ENCODE measurements around the gene SPOCK1. TPM values are rescaled to one million over a fixed set of nuclear protein-coding genes. Genes with fewer than 3 reads are reported as not detected.

The SPOCK1 gene
- total RNA-seq, 4 donors from 2014 or later: 22.7 to 117 (median 41.8) TPM

DNA sequence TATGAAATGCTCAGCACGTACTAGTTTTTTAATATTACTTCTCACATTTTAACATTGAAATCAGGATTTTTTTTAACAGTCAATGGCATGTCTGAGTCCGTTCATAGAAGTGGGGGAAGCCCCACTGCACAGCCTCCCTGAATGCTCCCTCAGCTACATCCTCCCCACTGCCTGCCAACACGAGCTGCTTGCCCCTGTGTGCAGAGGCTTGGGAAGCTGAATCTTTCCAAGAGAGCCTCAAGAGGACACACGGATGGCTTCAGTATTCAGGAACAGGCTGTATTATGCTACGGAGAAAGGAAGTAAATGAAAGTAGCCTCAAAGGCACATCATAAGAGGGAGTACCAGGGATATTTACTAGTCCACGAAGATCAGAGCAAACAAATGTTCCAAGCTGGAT lies 248.7 kb downstream of the SPOCK1 start:
- DNase-seq (ENCODE audit: low spot score) (no peak), ATAC-seq (ENCODE audit: low FRiP score) (no peak)
- TF ChIP-seq, protein P1, sequence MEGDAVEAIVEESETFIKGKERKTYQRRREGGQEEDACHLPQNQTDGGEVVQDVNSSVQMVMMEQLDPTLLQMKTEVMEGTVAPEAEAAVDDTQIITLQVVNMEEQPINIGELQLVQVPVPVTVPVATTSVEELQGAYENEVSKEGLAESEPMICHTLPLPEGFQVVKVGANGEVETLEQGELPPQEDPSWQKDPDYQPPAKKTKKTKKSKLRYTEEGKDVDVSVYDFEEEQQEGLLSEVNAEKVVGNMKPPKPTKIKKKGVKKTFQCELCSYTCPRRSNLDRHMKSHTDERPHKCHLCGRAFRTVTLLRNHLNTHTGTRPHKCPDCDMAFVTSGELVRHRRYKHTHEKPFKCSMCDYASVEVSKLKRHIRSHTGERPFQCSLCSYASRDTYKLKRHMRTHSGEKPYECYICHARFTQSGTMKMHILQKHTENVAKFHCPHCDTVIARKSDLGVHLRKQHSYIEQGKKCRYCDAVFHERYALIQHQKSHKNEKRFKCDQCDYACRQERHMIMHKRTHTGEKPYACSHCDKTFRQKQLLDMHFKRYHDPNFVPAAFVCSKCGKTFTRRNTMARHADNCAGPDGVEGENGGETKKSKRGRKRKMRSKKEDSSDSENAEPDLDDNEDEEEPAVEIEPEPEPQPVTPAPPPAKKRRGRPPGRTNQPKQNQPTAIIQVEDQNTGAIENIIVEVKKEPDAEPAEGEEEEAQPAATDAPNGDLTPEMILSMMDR (IDR thresholded peaks at IDR 0.05): no peak

DNA sequence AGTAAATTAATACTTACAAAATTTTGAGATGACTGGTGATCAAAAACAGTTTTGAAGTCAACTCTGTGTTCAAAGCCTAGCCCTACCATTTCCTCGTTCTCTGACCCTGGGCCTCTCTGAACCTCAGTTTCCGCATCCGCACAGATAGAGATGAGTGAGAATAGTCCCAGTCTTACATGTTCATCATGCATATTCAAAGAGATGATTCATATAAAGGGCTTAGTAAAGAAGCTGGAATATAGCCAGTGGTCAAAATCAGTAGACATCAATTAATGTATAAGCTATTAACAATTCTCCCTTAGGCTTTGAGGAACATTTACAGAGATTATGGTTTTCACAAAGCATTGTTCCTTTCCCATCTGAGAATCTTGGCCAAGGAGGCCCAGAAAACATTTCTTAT lies 250.6 kb downstream of the SPOCK1 start:
- DNase-seq (ENCODE audit: low spot score): no peak
- ATAC-seq (ENCODE audit: low FRiP score): no peak
- TF ChIP-seq, protein P1 (IDR thresholded peaks at IDR 0.05): no peak

DNA sequence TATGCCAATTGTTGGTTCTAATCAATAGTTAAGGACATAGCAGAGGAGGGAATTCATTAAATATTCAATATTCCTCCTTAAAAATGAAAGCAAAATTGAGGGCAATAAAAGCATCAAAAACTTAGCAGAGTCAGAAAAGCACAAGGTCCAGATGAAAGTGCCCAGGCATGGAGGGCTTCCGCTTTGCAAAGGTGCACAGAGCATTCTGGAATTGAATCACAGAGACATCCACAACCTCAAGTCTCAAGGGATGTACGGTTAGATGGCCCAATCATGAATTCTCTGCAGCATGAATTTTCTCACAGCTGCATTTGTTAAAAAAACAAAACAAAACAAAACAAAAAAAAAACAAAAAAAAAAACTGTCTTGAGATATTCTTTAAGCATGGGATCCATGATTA lies 253.7 kb downstream of the SPOCK1 start:
- DNase-seq (ENCODE audit: low spot score) (no peak), ATAC-seq (ENCODE audit: low FRiP score) (no peak)
- TF ChIP-seq, protein P1 (IDR thresholded peaks at IDR 0.05): no peak

DNA sequence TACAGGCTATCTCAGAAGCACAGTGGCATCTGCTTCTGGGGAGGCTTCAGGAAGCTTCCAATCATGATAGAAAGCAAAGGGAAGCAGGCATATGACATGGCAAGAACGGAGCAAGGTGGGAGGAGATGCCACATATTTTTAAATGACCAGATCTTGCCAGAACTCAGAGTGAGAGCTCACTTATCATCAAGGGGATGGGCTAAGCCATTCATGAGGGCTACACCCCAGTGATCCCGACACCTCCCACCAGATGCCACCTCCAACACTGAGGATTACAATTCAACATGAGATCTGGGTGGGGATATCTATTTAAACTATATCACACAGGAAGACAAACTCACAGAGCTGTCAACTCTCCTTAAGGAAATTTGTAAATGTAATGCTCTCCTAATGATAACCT lies 258.8 kb downstream of the SPOCK1 start:
- DNase-seq (ENCODE audit: low spot score) (no peak), ATAC-seq (ENCODE audit: low FRiP score) (no peak)
- TF ChIP-seq, protein P1 (IDR thresholded peaks at IDR 0.05): no peak

DNA sequence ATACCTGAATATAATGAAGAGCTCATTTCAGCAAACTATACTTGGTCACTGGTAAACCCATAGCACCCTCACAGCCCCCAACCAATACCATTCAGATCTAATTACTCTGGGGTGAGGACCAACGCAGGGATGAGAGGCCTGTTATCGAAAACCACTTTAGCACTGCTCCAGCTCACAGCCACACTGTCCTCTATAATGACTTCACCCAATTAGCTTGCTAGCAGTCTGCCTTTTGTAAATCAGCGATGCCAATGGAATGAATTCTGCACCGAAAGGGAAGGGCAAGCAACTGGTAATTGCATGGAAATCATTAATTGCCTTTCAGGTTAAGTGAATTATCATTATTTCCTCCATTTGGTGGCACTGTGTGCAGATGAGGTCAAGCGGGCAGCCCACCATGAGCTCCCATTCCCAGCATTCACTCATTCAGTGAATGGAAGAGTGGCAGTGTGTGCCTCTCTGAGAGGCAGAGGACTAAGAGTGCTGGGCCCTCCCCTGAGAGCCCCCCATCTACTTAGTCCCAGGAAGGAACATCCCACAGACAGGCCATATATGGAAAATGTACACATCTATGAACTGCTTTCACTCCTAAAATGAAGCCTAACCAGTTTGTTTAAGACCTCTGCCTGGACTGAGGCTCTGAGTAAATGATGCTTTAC lies 262.1 kb downstream of the SPOCK1 start:
- TF ChIP-seq, protein P1 (IDR thresholded peaks at IDR 0.05): no peak
- DNase-seq (ENCODE audit: low spot score): no peak
- ATAC-seq (ENCODE audit: low FRiP score): no peak

DNA sequence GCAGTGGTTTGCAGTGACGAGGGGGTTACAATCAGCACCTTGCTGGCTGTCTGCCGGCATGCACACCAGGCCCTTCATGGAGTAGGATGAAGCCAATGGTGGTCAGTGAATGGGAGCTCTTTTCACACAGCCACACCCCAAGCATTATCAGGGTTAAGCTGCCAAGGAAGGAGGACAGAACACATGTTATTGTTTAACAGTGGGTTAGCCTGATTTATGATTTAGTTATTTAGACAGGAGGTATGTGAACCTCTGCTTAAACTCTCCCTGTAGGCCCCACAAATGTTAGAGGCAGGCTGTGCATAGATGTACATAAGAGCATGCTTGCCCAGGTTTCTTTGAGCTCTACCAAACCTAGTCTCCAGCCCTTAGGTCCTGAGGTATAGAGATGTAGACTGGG lies 262.9 kb downstream of the SPOCK1 start:
- TF ChIP-seq, protein P1 (IDR thresholded peaks at IDR 0.05): no peak
- DNase-seq (ENCODE audit: low spot score) (no peak), ATAC-seq (ENCODE audit: low FRiP score) (no peak)

Data from omental fat pad (tissue), 4 donors.